AG04449 (cell line): ENCODE data around the gene KPRP.

Experiments used
- CTCF ChIA-PET: fragments of 350-600 bp; formaldehyde crosslinking; extraction: SDS; loops from one replicate; lab custom pipeline; 2021; ENCODE audit warnings: antibody characterized with exemption; lab: Yijun Ruan, JAX
- POLR2A ChIA-PET: fragments of 400-600, 350-600 bp; formaldehyde crosslinking; extraction: SDS; loops from one replicate; lab custom pipeline; 2020; ENCODE audit warnings: antibody characterized with exemption, inconsistent platforms; lab: Yijun Ruan, JAX
- DNase-seq: peaks from one replicate; pipeline ENCODE4 v3.0.0-alpha.2; 2010; ENCODE audit warnings: low read depth, low spot score
- H3K4me3 ChIP-seq: 2 replicates; pipeline ENCODE4 v1.5.1; 2011; ENCODE audit warnings: low read depth, mild to moderate bottlenecking, control low read depth, low read length
- CTCF ChIP-seq: IDR thresholded peaks from one replicate; pipeline ENCODE4 v1.5.1; 2011; ENCODE audit warnings: mild to moderate bottlenecking, moderate library complexity, low read length, control low read depth, inconsistent platforms; ENCODE audit not compliant: insufficient read depth; ENCODE audit errors: missing control alignments

The KPRP gene

GRCh38 chr1:152761609-152762213 is 3.9 kb downstream of the KPRP start:
- DNase-seq, result no peak
- ChIA-PET POLR2A (no interaction called here), CTCF (no interaction called here)
- H3K4me3 ChIP-seq, result no peak overlapping the region
- TF ChIP-seq CTCF, result no peak

GRCh38 chr1:152768847-152769533 is 11.2 kb downstream of the KPRP start:
- no peak for DNase-seq
- no peak overlapping the region for H3K4me3 ChIP-seq
- ChIA-PET POLR2A (no interaction called here), CTCF (no interaction called here)
- TF ChIP-seq CTCF, result no peak

GRCh38 chr1:152770411-152770810 is 12.6 kb downstream of the KPRP start:
- no peak for TF ChIP-seq CTCF
- H3K4me3 ChIP-seq, result no peak overlapping the region
- CTCF ChIA-PET, result no interaction called here
- no peak for DNase-seq
- POLR2A ChIA-PET, result no interaction called here

DNA sequence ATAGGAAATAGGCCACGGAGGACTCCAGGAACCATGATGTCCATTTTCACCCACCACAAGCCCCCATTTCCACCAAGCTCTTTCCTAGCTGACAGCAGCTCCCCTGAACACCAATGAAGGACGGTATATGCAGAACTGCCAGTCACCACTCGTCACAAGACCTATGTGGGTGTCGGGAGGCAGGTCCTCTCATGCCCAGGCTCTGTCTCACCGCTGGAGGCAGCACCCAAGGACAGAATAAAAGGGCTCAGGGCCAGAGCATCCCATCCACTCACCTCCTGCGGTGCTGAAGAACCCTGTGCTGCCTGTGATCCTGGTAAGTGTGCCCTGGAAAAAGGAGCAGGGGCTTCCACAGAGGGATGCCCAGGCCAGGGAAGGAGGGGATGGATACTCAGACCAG is 17.1 kb downstream of the KPRP start, which contains the start of gene LCE1F:
TSS of gene LCE1F (plus strand) at position 266 of the 400 bp plus-strand sequence. CDS start 1,232 bp downstream, outside the sequence.
- TF ChIP-seq CTCF, result no peak
- no peak within 1 kb of the TSS for H3K4me3 ChIP-seq
- no peak for DNase-seq
- ChIA-PET CTCF (no interaction called here), POLR2A (no interaction called here)

GRCh38 chr1:152776361-152776760 is 18.5 kb downstream of the KPRP start:
- CTCF ChIA-PET, result interaction anchor here (1.1 kb wide), 1 partner anchor 32 kb away, joined by 3 read pairs; no protein-coding TSS in a partner anchor
- TF ChIP-seq CTCF, result no peak
- H3K4me3 ChIP-seq, result no peak overlapping the region
- POLR2A ChIA-PET, result no interaction called here
- DNase-seq, result no peak

GRCh38 chr1:152777510-152778137 is 19.8 kb downstream of the KPRP start:
- ChIA-PET POLR2A (no interaction called here), CTCF (interaction anchor here (1.2 kb wide), 1 partner anchor 36 kb away, joined by 3 read pairs; no protein-coding TSS in a partner anchor)
- DNase-seq, result no peak
- no peak overlapping the region for H3K4me3 ChIP-seq
- peak; percentile 26 for TF ChIP-seq CTCF
